Urothelium cell line (cell line): ENCODE data around the gene ADSS1.

Experiments
- DNase-seq: peaks from one replicate; pipeline ENCODE4 v3.0.0; 2011; ENCODE audit warnings: low spot score, mixed read lengths
- FAIRE-seq: peaks from 2 replicates; lab custom pipeline; 2011; peaks lifted over from hg19 to GRCh38; lab: Jason Lieb, UNC

The ADSS1 gene

GRCh38 chr14:104723651-104724406 is at the start of gene ADSS1:
Gene ADSS1 (plus strand): TSS chr14:104724229. CDS start chr14:104724271, 42 bp downstream.
- peak; percentile 68 for DNase-seq
- no peak for FAIRE-seq

DNA sequence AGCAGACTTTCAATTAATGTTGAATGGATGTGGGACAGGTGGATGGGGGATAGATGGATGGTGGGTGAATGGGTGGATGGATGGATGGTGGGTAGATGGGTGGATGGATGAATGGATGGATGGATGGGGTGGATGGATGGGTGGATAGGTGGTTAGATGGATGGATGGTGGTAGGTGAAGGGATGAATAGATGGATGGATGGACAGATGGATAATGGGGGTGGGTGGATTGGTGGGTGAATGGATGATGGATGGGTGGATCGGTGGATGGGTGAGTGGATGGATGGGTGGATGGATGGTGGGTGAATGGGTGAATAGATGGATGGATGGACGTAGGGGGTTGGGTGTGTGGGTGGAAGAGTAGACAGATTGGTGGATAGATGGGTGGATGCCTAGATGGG is 48.6 kb upstream of the ADSS1 start:
- DNase-seq (no peak), FAIRE-seq (peak; percentile 85)

DNA sequence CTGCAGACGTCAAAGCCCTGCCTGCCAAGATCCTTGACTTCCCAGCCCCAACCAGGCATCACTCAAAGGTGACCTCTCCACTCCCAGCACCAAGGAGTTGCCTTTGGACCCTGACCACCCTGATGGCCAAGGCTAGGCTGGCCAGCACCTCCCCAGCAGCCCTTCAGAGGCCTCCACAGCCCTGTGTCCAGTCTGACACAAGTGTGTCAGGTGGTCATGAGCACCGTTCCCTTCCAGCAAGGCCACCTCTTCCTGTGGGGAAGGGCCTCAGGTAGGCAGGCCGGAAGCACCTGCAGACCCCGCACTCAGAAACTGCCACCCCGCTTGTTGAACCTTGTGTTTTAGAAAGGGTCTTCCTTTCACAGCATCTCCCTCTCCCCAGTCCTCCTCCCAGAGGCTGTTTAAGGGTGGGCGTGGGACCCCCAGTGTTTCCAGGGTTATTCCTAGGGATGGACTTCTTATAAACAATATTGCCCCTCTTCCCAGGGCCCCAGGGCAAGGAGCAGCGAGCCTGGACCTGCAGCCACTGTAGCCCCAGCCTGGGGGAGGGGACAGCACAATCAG is 47.8 kb upstream of the ADSS1 start:
- FAIRE-seq (no peak), DNase-seq (no peak)

DNA sequence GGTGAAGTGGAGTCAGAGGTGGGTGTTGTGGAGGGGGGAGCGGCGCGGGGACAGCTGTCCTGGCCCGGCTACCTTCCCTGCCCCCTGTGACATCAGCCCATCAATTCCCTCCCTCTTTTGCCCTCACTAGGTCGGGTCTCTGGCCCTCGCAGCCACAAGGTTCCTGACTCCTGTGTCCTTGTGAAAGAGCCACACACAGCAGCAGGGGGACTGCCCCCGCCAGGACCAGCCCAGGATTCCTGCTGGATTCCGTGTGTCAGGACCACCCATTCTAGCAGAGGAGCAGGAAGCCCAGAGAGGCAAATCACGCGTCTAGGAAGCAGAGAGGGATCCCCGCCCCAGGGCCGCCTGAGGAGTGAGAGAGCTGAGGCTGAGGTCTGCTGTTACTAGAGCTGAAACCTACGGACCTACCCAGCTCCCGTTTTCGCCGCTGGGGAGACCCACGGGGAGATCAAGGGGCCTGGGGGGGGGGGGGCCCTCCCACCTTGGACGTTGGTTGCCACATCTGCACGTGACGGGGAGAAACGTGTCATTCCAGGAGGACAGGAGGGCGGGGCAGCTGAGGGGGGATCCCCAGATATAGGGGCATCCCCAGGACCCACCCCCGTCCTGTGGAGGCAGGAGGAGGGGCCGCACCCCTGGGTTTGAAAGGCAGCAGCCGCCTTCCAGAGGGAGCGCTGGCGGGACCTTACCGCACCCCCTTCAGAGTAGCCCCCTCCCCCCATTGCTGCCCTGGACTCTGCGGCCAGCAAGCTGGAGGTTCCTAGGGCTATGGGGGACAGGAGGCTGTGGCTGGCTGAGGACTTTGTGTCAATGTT is 47.1 kb upstream of the ADSS1 start:
- DNase-seq, result no peak
- no peak for FAIRE-seq

DNA sequence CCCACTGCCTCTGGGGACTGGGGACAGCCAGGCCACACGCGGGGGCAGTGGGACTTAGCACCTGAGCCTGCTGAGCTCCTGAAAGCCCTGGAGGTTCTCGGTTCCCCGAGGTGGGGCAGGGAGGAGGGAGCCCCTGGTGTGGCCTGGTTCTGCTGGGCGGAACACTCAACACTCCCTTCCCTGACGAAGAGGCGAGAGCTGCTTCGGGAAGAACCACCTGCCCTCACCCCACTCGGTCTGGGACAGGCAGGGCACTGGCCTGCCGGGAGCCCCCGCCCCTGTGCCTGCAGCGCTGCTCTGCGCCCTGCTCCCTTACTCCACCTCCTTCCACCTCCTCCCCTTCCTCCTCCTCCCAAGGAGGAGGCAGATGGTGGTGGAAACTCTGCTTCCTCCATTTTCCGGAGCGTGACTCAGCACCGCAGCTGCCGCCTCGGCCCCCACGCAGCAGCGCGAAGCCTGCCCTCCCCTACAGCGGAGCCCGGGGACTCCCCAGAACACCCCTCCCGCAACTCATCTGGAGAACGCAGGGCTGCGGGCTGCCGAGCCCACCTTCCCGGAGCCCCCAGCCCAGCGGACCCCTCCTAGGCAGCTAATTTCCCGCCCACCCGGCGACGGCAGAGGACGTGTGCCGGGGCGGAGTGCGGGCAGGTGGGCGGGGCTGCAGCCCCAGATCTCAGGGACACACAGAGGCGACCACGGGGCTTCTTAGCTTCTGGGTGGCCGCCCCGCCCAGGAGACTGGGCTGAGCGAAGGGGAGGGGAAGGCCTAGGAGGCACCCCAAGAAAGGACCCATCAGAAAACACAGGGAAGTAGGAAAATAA is 46.3 kb upstream of the ADSS1 start:
- peak; percentile 77 for DNase-seq

DNA sequence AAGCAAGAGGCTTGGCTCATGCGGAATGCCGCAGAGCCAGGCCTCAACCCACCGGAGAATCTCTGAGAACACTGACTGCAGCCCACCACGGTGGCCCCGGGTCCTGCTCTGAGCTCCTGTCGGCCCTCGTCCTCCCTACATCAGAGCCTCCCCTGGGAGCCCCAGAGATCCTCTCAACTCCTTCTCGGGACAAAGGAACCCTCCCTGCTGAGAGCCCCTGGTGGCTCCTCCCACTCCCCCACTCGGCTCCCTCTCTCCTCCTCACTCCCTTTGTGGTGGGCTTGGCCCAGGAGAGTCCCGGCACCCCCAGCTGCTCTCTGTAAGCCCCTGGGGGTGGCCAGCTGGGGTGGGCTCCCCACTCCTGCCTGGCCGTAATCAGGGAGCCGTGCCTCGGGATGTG is 45.7 kb upstream of the ADSS1 start:
- no peak for FAIRE-seq
- no peak for DNase-seq

More for the DNA sequence above, 46.3 kb upstream of the ADSS1 start:
- FAIRE-seq, result no peak

DNA sequence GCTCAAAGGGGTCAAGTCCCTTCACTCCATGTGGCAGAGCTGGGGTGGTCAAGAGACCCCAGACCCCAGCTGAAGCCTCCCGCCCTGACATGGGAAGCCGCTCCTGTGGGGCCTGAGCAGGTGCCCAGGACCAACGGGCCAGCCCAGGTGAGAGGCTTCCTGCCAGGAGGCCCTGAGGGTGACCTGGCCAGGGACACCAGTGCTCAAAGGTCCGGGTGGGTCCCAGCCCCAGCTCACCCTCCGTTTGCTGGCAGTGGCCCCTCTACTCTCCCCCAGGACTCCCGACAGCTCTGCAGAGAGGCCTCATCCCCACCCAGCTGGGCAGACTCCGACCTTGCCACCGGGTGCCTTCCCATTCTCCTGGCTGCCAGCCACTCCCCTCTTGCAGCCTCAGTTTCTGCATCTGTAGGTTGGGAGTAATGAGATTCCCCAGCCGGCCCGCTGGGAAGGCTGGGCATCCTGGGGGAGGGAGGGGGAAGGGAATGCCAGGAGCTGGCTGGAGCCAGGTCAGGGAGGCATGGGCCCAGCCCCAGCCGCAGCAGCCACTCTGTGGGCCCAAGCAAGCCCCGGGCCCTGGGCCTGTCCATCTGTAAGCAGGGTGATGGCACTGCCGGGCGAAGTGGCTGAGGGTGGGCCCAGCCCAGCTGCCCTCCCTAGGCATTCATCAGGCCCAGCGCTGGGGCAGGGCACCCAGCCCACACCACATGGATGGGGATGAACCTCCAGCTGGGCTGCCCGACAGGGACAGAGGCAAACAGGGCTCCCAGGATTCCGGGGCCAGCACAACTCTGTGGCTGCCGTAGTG is 44.9 kb upstream of the ADSS1 start:
- FAIRE-seq, result no peak
- no peak for DNase-seq

- FAIRE-seq (no peak), DNase-seq (peak; percentile 64)
Measured at GRCh38 chr14:104680056-104680805, 43.8 kb upstream of the ADSS1 start.

GRCh38 chr14:104680806-104681688 is 43.0 kb upstream of the ADSS1 start:
- DNase-seq (peak; percentile 60), FAIRE-seq (no peak)

DNA sequence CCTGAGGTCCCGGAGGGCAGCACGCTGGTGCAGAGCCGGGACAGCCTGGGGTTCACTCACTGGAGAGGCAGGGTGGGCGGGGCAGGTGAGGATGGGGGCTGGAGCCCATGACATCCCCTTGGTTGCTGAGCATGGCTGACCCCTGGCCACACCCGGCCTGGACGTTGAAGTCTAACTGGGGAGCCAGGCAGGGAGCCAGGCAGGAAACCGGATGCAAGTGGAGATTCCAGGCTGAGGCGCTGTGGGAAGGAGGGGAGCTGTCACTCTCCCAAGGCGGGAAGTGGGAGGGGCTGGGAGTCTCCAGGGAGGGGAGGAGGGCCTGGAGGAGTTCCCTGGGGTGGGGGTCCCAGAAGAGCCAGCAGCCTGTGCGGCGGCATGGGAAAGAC is 42.3 kb upstream of the ADSS1 start:
- FAIRE-seq (no peak), DNase-seq (peak; percentile 75)

DNA sequence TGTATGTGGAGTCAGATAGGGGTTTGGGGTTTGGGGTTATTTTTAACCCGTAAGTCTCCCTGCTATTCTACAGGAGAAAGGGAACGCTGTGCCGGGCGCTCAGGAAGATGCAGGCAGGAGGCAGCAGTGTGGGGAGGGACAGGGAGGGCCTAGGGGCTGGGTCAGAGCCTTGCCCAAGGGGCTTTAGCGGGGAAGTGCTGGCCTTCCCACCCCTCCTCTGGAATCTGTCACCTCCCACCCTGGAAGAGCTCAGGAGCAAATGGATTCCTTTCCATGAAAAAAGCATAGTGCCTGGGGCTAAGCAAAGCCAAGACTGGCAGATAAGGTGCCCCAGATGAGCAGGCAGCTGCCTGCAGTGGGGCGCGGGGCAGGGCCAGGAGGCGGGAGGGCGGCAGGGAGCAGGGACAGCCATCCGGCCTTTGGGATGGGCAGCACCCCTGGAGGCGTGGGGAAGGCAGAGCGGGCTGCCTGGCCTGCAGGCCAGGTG is 41.9 kb upstream of the ADSS1 start:
- no peak for FAIRE-seq
- DNase-seq, result no peak

DNA sequence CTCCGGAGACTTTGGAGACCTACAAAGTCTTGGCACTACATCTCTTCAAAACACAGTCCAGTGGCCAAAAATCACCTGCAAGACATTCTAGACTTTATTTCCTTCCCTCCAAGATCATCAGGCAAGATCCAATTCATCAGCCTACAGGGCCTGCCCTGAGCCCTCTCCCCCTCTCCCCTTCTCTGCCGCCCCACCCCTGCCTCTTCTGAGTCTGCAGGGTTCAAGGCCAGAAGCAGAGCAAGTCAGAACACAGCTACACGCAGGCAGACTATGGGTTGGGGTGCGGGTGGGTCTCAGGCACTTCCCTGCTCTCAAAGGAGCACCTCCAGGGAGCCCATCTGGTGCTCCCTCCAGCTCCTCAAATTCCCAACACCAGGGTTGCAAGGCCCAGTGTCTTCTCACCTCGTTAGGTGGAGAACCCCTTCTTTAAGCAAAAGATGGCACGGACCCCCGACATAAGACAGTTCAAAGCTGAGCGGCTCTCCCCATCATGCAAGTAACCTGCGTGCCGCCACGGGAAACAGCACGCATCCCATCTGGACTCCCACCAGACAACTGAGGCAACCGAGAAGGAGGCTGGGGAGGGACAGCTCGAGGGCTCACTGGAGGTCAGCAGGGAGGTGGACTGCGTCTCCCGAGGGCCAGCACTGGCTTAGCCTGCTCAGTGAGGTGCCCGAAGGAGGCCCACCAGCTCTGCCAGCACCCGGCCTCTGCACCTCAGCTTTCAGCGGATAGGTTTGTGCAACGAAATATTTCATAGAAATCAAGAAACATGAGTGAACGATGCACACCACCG is 40.2 kb upstream of the ADSS1 start:
- no peak for FAIRE-seq
- no peak for DNase-seq

- DNase-seq (no peak), FAIRE-seq (no peak)
Measured at GRCh38 chr14:104684449-104684821, 39.6 kb upstream of the ADSS1 start.

- FAIRE-seq (peak; percentile 32), DNase-seq (no peak)
Measured at GRCh38 chr14:104685216-104685997, 38.6 kb upstream of the ADSS1 start.

GRCh38 chr14:104685998-104686610 is 37.9 kb upstream of the ADSS1 start:
- peak; percentile 56 for FAIRE-seq

More at GRCh38 chr14:104685998-104686610, 37.9 kb upstream of the ADSS1 start:
- DNase-seq, result no peak
